Measurements from ENCODE around the gene PITPNM3. TPM values are rescaled to one million over a fixed set of nuclear protein-coding genes. Genes with fewer than 3 reads are reported as not detected.

PITPNM3 gene
- total and polyA plus RNA-seq, 2 experiments from 2014 or later, result 1.0 to 1.5 TPM

DNA sequence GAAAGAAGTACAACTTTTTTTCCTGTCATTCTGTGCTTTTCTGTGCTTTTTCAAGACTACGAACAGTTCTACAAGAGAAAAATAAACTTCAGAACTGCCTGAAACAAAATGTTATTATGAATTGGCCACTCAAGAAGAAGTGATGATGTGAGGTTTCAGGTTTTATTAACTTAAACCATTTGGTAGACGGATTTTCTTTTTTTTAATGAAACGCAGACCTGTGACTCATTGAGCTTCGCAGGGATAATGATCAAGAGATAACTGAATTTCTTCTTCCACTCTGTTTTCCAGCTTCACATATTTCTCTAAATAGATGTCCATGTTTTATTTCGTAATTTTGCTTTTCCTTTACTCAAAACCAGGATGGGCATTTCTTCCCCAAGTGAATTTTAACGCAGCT is 154.1 kb downstream of the PITPNM3 start:
- Histone ChIP-seq H4K20me1 (replicated peaks; ENCODE audit: insufficient read depth) (no peaks in the 10 kb centered on the region), H3F3A (replicated peaks; ENCODE audit: low read depth) (no peaks in the 10 kb centered on the region), H3K9me2 (ENCODE audit: insufficient read depth) (no peaks in the 10 kb centered on the region), H3K4me1 (ENCODE audit: insufficient read depth) (no peaks in the 10 kb centered on the region), H3K79me2 (replicated peaks; ENCODE audit: insufficient read depth) (no peaks in the 10 kb centered on the region), H3K4me2 (no peak overlapping the region), H3K27me3 (ENCODE audit: insufficient read depth) (no peaks in the 10 kb centered on the region), H3K4me3 (no peak overlapping the region), H3K36me3 (ENCODE audit: insufficient read depth) (no peaks in the 10 kb centered on the region), H3K27ac (ENCODE audit: low read depth) (no peak overlapping the region), H2AFZ (no peak overlapping the region)
- Mint-ChIP-seq H3K4me1 (peaks cover 2% of the 10 kb centered on the region; the same call in 2 of the 3 replicates), H3K36me3 (ENCODE audit: low read depth) (no peaks in the 10 kb centered on the region), H3K27ac (no peak overlapping the region), H3K27me3 (ENCODE audit: insufficient read depth, low read depth, poor library complexity) (peaks cover 1% of the 10 kb centered on the region), H3K4me3 (no peak overlapping the region), H3K9me3 (peaks cover 5% of the 10 kb centered on the region; the same call in 2 of the 3 replicates)
- TF ChIP-seq ETS1 (IDR thresholded peaks at IDR 0.05) (no peak), STAT1 (IDR thresholded peaks at IDR 0.05; ENCODE audit: unreplicated experiment) (no peak), ZNF331 (CRISPR knock-in tag; IDR thresholded peaks at IDR 0.05; ENCODE audit: low read depth) (no peak)
- DNase-seq (ENCODE audit: low spot score) (no peak), ATAC-seq (no peak)

Small RNA genes within 50 kb of the gene (small RNA-seq; reads per million reads assigned to genes)
- gene RF00017 (ENCODE audit: low replicate concordance), result not detected
- not detected for gene RNA5SP435 (ENCODE audit: low replicate concordance)

Other genes with a start within 250 kb of the PITPNM3 start
- gene AIPL1, start 121.4 kb downstream of the PITPNM3 start, total RNA-seq (2014; rRNA removed; shearing (Covaris generic)), result 0.17 and 0.43 TPM in 2 replicates
- gene AIPL1, start 121.4 kb downstream of the PITPNM3 start, polyA plus RNA-seq (2016; fragmentation: Nextera tagmentation; extraction: Ambion mirVana), result 0.24 and 0.30 TPM in 2 replicates
- gene PIMREG, start 112.1 kb downstream of the PITPNM3 start, total RNA-seq (2014; rRNA removed; shearing (Covaris generic)), result 137 and 144 TPM in 2 replicates
- gene PIMREG, start 112.1 kb downstream of the PITPNM3 start, polyA plus RNA-seq (2016; fragmentation: Nextera tagmentation; extraction: Ambion mirVana), result 81.7 and 87.8 TPM in 2 replicates
- 27.8 and 31.8 TPM in 2 replicates for gene KIAA0753, start 84.2 kb upstream of the PITPNM3 start, total RNA-seq (2014; rRNA removed; shearing (Covaris generic))
- 5.9 and 6.0 TPM in 2 replicates for gene KIAA0753, start 84.2 kb upstream of the PITPNM3 start, polyA plus RNA-seq (2016; fragmentation: Nextera tagmentation; extraction: Ambion mirVana)
- gene TXNDC17, start 84.5 kb upstream of the PITPNM3 start, total RNA-seq (2014; rRNA removed; shearing (Covaris generic)), result 197 and 202 TPM in 2 replicates
- 887 and 915 TPM in 2 replicates for gene TXNDC17, start 84.5 kb upstream of the PITPNM3 start, polyA plus RNA-seq (2016; fragmentation: Nextera tagmentation; extraction: Ambion mirVana)
- gene MED31, start 95.0 kb upstream of the PITPNM3 start, total RNA-seq (2014; rRNA removed; shearing (Covaris generic)), result 5.0 and 5.5 TPM in 2 replicates
- 40.0 and 49.3 TPM in 2 replicates for gene MED31, start 95.0 kb upstream of the PITPNM3 start, polyA plus RNA-seq (2016; fragmentation: Nextera tagmentation; extraction: Ambion mirVana)
- 1.7 and 2.7 TPM in 2 replicates for gene C17orf100, start 95.2 kb upstream of the PITPNM3 start, total RNA-seq (2014; rRNA removed; shearing (Covaris generic))
- 3.9 and 4.8 TPM in 2 replicates for gene C17orf100, start 95.2 kb upstream of the PITPNM3 start, polyA plus RNA-seq (2016; fragmentation: Nextera tagmentation; extraction: Ambion mirVana)
- gene SLC13A5, start 156.8 kb upstream of the PITPNM3 start, total RNA-seq (2014; rRNA removed; shearing (Covaris generic)), result 1.4 and 2.3 TPM in 2 replicates
- gene SLC13A5, start 156.8 kb upstream of the PITPNM3 start, polyA plus RNA-seq (2016; fragmentation: Nextera tagmentation; extraction: Ambion mirVana), result 0.38 and 1.2 TPM in 2 replicates
- gene XAF1, start 199.5 kb upstream of the PITPNM3 start, total RNA-seq (2014; rRNA removed; shearing (Covaris generic)), result not detected in 2 replicates
- gene XAF1, start 199.5 kb upstream of the PITPNM3 start, polyA plus RNA-seq (2016; fragmentation: Nextera tagmentation; extraction: Ambion mirVana), result not detected in 2 replicates
- gene FBXO39, start 219.7 kb upstream of the PITPNM3 start, total RNA-seq (2014; rRNA removed; shearing (Covaris generic)), result 0.19 TPM in 1 of 2 replicates, not detected in the other
- gene FBXO39, start 219.7 kb upstream of the PITPNM3 start, polyA plus RNA-seq (2016; fragmentation: Nextera tagmentation; extraction: Ambion mirVana), result 0.17 TPM in 1 of 2 replicates, not detected in the other